Muscle layer of duodenum (tissue), 2 donors: ENCODE results near the gene CEP120.
"Not testable (repeated sequence)": the region's sequence is repeated elsewhere in the genome, so short reads cannot be mapped to it uniquely, and the experiment has no call there.

Source experiments
- H3K27ac ChIP-seq: one replicate; pipeline ENCODE4 v1.7.0; 2013; ENCODE audit warnings: mild to moderate bottlenecking, low read length
- H3K27me3 ChIP-seq: one replicate; pipeline ENCODE4 v1.7.0; 2013; ENCODE audit warnings: low read depth, mild to moderate bottlenecking, control low read depth, low read length
- H3K36me3 ChIP-seq, 2 donors: one replicate each; pipeline ENCODE4 v1.7.0; 2013; ENCODE audit warnings: low read length in 2 of 2, control low read depth in 1 of 2, mild to moderate bottlenecking in 1 of 2; ENCODE audit not compliant: insufficient read depth in 2 of 2, control insufficient read depth in 1 of 2
- H3K4me1 ChIP-seq, 2 donors: one replicate each; pipeline ENCODE4 v1.7.0; 2013; ENCODE audit warnings: low read length in 2 of 2, mild to moderate bottlenecking in 2 of 2, control low read depth in 1 of 2, moderate library complexity in 1 of 2; ENCODE audit not compliant: insufficient read depth in 2 of 2, control insufficient read depth in 1 of 2
- H3K4me3 ChIP-seq, 2 donors: one replicate each; pipeline ENCODE4 v1.7.0; 2013; ENCODE audit warnings: low read length in 2 of 2, low read depth in 1 of 2, mild to moderate bottlenecking in 1 of 2
- H3K9me3 ChIP-seq, 2 donors: one replicate each; pipeline ENCODE4 v1.7.0; 2013; ENCODE audit warnings: low read length in 2 of 2, control low read depth in 1 of 2, mild to moderate bottlenecking in 1 of 2; ENCODE audit not compliant: control insufficient read depth in 1 of 2
- donor health status: healthy.

The CEP120 gene

DNA sequence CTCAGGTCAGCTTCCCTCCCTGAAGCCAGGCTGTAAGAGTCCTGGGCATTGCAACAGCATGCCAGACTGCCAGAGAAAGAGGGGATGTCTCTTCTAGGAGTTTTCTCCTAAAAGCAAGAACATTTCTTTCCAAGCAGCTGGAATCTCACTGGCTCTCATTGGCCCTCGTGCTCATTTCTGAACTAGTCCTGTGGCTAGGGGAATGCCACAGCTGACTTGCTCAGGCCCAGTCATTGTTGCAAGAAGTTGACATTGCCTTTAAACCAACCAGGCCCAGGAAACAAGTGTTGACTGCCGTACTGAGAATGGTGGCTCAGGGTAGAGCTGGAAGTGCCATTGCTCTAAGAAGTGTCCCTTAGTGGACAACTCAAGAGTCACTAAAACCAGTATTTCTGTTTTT, 15.0 kb upstream of the CEP120 start:
- Histone ChIP-seq H3K27me3 (no peaks in the 10 kb centered on the region), H3K9me3 (no peaks in the 10 kb centered on the region), H3K36me3 (no peaks in the 10 kb centered on the region), H3K4me1 (no peaks in the 10 kb centered on the region), H3K4me3 (no peak overlapping the region), H3K27ac (no peak overlapping the region)

- H3K27me3 ChIP-seq = no peaks in the 10 kb centered on the region
- H3K27ac ChIP-seq = no peak overlapping the region
- H3K4me1 ChIP-seq = no peaks in the 10 kb centered on the region
Observed at GRCh38 chr5:123436201-123436600, 13.0 kb upstream of the CEP120 start.

GRCh38 chr5:123434796-123435195, 11.6 kb upstream of the CEP120 start:
- H3K27me3 ChIP-seq = no peaks in the 10 kb centered on the region
- no peak overlapping the region for H3K27ac ChIP-seq
- no peaks in the 10 kb centered on the region for H3K9me3 ChIP-seq
- no peaks in the 10 kb centered on the region for H3K36me3 ChIP-seq
- H3K4me3 ChIP-seq = no peak overlapping the region
- H3K4me1 ChIP-seq = no peaks in the 10 kb centered on the region

More at GRCh38 chr5:123436201-123436600, 13.0 kb upstream of the CEP120 start:
- Histone ChIP-seq H3K36me3 (no peaks in the 10 kb centered on the region), H3K4me3 (no peak overlapping the region), H3K9me3 (no peaks in the 10 kb centered on the region)

DNA sequence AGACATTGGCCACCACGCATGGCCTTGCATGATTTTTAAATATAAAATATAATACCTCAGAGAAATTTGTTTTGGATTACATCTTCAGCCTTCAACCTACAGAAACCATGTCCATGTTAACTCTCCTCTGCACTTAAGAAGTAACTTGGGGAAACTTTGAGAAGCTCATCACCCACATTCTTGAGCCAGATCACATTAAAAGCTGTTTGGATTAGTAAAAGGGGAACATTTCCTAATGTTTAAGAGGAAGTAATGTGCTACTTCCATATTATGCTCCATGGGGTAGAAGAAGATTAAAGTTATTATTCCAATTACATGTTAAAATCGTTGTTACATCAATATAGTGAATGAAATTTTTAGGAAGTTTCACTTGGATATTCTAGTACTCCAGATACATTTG, 10.4 kb upstream of the CEP120 start:
- no peak overlapping the region for H3K4me3 ChIP-seq
- no peaks in the 10 kb centered on the region for H3K9me3 ChIP-seq
- no peaks in the 10 kb centered on the region for H3K27me3 ChIP-seq
- H3K4me1 ChIP-seq = no peaks in the 10 kb centered on the region
- H3K27ac ChIP-seq = no peak overlapping the region
- no peaks in the 10 kb centered on the region for H3K36me3 ChIP-seq

- H3K4me1 ChIP-seq, H3K27me3 ChIP-seq, H3K4me3 ChIP-seq, H3K27ac ChIP-seq, H3K9me3 ChIP-seq, H3K36me3 ChIP-seq: not testable (repeated sequence)
Observed at GRCh38 chr5:123430441-123430840, 7.2 kb upstream of the CEP120 start.

DNA sequence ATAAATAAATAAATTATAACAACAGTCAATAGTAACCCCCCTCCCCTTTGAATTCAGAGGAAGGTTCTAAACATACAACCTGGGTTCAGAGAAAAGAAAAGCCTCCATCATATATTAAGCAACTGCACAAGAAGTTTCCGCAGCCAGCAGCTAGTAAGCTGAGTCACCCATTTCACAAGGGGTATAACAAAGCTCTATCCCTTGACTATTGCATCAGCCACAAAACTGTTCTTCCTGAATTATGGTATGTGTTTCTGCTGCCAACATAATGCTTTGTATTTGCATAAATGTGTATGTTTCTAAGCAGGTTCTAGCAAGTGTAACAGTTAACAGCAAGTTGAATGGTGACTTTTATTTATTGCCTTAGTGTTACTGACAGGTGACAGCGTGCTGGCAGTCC, 6.8 kb upstream of the CEP120 start:
- Histone ChIP-seq H3K9me3 (no peaks in the 10 kb centered on the region), H3K4me1 (no peaks in the 10 kb centered on the region), H3K27ac (no peak overlapping the region), H3K4me3 (no peak overlapping the region), H3K36me3 (no peaks in the 10 kb centered on the region), H3K27me3 (no peaks in the 10 kb centered on the region)

DNA sequence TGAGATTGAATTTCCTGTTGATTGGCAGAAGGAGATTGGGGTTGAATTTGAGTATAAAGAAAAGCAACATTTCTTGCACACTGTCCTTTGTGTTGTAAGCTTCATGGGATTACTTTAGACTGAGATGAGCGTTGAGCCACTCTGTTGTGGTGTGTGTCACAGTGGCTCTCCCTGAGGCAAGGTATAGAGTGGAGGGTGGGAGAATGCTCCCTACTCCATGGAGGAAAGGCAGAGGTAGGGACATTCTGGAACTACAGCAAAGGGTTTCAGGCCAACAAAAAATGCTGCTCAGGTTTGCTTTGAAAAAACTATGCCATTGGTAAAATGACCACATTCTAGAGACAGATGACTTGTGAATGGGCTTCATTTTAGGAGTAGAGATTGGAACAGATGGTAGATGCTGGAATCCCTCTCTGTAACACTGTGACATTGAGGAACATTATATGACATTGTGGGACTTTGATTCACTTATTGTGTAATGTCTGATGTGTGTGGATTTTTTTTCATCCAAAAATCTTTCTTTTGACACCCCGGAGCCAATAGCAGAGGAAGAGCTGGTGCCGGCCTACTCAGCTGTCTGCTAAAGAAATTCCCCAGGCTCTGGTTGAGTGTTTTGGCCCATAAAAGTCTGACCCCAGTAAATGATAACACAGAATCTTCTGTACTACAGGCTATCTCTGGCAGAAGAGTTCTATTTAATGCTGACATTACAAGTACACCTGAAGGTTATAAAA, 6.2 kb upstream of the CEP120 start:
- Histone ChIP-seq H3K4me3 (no peak overlapping the region), H3K9me3 (no peaks in the 10 kb centered on the region), H3K27me3 (no peaks in the 10 kb centered on the region), H3K27ac (no peak overlapping the region), H3K4me1 (no peaks in the 10 kb centered on the region), H3K36me3 (no peaks in the 10 kb centered on the region)

- Histone ChIP-seq H3K4me3 (no peak overlapping the region), H3K36me3 (no peaks in the 10 kb centered on the region), H3K4me1 (no peaks in the 10 kb centered on the region), H3K27ac (no peak overlapping the region), H3K27me3 (no peaks in the 10 kb centered on the region), H3K9me3 (no peaks in the 10 kb centered on the region)
Observed at GRCh38 chr5:123428521-123429220, 5.5 kb upstream of the CEP120 start.

- Histone ChIP-seq H3K9me3 (no peaks in the 10 kb centered on the region), H3K27me3 (no peaks in the 10 kb centered on the region), H3K27ac (no peak overlapping the region), H3K4me3 (no peak overlapping the region), H3K36me3 (peaks cover 0 to 4% of the 10 kb centered on the region in 2 donors), H3K4me1 (peaks cover 0 to 1% of the 10 kb centered on the region in 2 donors)
Observed at GRCh38 chr5:123427281-123427680, 4.1 kb upstream of the CEP120 start.

DNA sequence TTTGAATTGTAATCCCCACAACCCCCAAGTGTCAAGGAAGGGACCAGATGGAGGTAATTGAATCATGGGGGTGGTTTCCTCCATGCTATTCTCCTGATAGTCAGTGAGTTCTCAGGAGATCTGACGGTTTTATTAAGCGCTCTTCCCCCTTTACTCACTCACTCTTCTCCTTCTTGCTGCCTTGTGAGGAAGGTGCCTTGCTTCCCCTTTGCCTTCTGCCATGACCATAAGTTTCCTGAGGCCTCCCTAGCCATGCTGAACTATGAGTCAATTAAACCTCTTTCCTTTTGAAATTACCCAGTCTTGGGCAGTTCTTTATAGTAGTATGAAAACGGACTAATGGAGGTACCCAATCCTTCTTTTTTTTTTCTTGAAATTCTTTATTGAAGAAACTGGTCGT, 2.2 kb upstream of the CEP120 start:
- Histone ChIP-seq H3K27me3 (no peaks in the 10 kb centered on the region), H3K4me3 (no peak overlapping the region), H3K9me3 (no peaks in the 10 kb centered on the region), H3K4me1 (peaks cover 5 to 16% of the 10 kb centered on the region in 2 donors), H3K36me3 (peaks cover 0 to 4% of the 10 kb centered on the region in 2 donors), H3K27ac (no peak overlapping the region)

DNA sequence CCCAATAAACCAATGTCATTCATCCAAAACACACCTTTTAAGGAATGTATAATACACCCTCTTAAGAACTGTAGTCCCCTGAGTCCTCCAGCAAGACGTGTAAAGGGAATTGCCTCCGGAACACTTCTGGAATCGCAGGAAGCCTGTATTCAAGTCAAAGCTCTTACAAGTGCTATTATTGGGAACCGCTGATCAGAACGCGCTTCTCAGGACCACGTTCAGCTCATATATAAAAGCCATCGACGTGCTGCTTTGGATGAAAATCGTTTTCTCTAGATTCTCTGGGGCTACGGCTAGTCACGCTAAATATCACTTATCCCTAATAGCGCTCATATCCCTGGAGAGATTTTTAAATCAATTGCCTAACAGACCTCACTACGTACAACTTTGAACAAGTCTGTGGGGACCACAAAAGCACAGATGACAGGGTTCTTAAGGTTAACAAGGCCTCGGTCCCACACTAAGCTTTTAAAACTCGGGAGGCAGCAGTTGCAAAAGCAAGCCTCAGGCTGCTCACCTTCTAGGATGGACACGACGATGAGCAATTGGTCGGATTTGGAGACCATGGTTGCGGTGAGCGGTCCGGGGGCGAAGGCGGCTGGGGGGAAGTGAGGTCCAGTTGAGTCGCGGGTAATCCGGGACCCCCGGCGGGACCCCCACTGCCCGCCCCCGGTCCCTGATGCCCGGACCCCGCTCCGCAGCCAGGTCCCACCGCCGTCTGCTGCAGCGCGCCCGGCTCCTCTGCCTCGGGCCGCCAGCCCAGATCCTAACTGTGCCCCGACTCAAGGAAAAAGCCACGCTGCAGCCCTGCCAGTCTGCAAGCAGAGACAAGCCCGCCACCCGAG, 548 bp downstream of the CEP120 start:
- Histone ChIP-seq H3K27me3 (no peaks in the 10 kb centered on the region), H3K9me3 (no peaks in the 10 kb centered on the region), H3K36me3 (peaks cover 0 to 5% of the 10 kb centered on the region in 2 donors), H3K4me1 (peaks cover 5 to 16% of the 10 kb centered on the region in 2 donors), H3K4me3 (peak overlapping the region; percentile 91 to 97), H3K27ac (peak overlapping the region; percentile 95)
